GM21423 (cell line): Measurements from ENCODE around the gene TRMT11.
A peak's percentile ranks its signal among the peaks of the same experiment; 100 is the strongest.

Experiments
- ATAC-seq: cut with Tn5 transposase; IDR thresholded peaks from one replicate; pipeline ENCODE4 v1.9.1; 2021; ENCODE audit warnings: mild to moderate bottlenecking, moderate library complexity; ENCODE audit not compliant: unreplicated experiment

The TRMT11 gene

GRCh38 chr6:126072172-126072571 is 85.8 kb downstream of the TRMT11 start:
- ATAC-seq = no peak

GRCh38 chr6:126072834-126073233 is 86.5 kb downstream of the TRMT11 start:
- no peak for ATAC-seq

GRCh38 chr6:126075335-126076071 is 89.2 kb downstream of the TRMT11 start:
- no peak for ATAC-seq

- no peak for ATAC-seq
Measured at GRCh38 chr6:126076992-126077664, 90.8 kb downstream of the TRMT11 start.

DNA sequence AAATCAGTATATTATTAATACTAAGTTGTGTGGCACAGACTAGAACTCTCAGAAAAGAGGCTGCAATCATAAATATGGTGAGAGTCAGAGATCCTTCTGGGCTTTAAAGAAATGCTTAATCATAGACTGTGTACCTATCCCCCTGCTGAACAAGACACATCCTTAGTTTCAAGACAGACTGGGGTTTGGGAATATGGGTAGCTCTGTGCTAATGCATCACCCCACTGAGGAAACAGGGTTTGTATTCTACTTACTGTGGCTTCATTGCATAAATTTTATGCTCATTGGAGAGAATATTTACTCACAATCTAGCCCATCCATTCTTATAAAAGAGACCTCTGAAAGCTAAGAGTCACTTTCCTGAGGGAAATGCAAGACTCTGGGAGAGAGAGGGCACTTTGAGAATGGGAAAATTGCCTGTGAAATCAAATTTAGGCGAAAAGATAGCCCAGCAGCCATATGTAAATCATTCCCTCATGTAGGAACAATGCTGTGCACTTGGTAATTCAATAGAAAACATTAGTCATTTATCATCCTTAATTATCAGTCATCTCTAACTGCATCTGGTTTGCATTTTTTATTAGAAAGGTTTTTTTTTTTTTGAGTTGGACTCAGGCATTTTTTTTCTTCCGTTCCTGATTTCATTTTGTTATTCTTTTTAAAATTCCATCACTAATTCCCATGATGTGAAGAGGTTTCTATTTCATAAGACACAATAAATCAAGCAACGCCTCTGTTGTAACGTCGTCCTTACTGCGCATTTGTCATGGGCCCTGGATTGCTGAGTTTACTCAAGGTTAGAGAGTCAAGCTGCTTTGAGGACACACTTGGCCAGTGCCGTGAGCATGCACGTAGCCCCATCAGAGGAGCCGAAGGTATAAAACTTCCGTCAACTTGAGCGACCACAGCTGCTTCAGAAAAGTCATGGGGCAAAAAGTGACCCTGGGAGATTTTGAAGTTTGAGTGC is 91.8 kb downstream of the TRMT11 start:
- no peak for ATAC-seq

- ATAC-seq = no peak
Measured at GRCh38 chr6:126083875-126084274, 97.5 kb downstream of the TRMT11 start.

DNA sequence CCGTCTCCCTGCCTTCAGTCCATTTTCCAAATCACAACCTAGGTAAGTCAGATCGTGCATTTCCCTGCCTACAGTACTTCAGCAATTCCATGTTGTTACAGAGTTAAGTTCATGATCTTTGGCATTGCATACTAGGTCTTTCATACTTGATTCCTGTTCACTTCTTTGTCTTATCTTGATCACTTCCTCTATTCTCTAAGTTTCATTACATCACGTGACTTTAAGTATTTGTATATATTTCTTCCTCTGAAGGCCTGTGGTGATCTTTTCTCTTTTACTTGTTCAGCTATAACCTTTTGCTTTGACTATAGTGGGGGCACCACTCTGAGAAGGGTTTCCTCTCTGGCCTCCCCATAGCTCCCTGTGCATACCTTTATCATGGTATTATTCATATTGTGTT is 100.2 kb downstream of the TRMT11 start:
- ATAC-seq = peak; percentile 90
